ENCODE results near the gene CCM2.

The CCM2 gene

DNA sequence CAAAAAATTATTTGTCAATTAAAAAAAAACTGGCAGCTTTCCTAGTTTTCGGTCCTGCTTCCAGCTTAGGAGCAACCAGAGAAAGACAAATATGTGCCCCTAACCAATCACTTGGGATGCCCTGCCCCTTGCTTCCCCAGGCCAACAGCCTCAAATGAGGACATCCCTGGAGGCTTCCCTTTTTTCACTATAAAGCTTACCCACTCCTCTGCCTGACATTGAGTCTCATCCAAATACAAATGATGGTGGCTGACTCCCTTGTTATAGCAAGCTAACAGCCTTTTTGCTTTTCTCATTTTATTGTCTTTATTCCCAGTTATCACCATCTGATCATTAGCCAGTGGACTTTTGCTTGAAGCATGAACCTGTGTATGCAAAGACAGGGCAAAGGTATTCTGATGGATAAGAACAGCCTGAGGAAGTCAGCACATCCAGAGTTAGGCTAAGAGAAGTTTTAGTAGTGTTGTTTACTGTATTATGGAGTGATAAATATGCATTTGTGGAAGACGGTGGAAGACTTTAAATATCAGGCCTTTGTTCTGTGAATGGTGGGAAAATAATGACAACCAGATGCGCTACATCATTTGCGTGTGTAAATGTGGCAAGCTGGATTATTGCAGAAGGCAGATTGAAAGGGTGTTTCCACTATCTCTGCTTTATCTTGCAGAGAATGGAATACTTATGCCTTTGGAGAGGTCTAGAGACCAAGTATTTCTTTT, 1.7 kb upstream of the CCM2 start:
- peak overlapping the region; percentile 12 to 73 for H3K4me3 ChIP-seq (ENCODE audit: low read depth in 1 of 2, low read length in 2 of 2)
- no peaks in the 10 kb centered on the region for H3K9me3 ChIP-seq (ENCODE audit: control insufficient read depth in 1 of 2, low read length in 2 of 2)
- no peaks in the 10 kb centered on the region for H3K36me3 ChIP-seq (ENCODE audit: control insufficient read depth in 1 of 2, insufficient read depth in 2 of 2, low read length in 2 of 2)
- no peaks in the 10 kb centered on the region for H3K27me3 ChIP-seq (ENCODE audit: low read depth, low read length)
- H3K27ac ChIP-seq (ENCODE audit: low read length) = no peak overlapping the region
- peaks cover 7 to 18% of the 10 kb centered on the region in 2 donors for H3K4me1 ChIP-seq (ENCODE audit: control insufficient read depth in 1 of 2, insufficient read depth in 2 of 2, low read length in 2 of 2)

DNA sequence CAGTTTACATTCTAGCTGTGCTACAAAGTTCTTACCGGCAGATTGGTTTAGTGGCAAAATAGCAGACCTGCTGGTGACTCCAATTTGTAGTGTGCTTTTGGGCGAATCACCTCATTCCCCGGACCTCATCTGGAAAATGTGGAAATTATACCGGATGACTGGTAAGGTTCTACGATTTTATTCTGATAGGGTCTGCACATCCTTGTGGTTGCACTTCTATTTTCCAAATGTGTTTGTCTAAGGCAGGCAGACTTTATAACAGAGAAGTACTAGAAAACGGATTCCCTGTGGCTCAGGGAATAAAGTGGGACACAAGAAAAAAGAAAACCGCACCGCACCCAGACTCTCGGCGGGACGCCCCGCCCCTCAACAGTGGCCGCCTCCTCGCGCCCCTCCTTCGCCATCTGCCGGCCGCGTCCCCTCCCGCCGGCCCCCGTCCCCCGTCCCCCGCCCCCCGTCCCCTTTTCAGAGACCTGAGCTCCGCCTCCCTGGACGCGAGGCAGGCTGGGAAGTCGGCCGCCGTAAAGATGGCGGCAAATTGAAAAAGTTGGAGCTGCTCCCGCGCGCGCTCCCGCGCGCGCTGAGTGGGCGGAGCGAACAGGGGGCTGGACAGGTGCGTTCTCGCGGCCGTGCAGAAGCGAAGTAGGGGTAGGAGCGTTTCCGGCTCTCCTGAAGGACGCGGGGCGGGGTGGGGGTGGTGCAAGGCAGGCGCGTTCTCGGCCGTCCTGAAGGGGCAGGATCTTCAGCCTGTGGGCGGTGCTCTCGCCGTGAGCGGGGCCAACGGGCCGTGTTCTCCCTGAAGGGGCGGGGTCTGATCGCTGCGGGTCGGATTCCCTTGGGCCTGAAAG, 532 bp upstream of the CCM2 start:
- Histone ChIP-seq H3K27ac (ENCODE audit: low read length) (peak overlapping the region; percentile 90), H3K4me1 (ENCODE audit: control insufficient read depth in 1 of 2, insufficient read depth in 2 of 2, low read length in 2 of 2) (peaks cover 7 to 18% of the 10 kb centered on the region in 2 donors), H3K9me3 (ENCODE audit: control insufficient read depth in 1 of 2, low read length in 2 of 2) (no peaks in the 10 kb centered on the region), H3K4me3 (ENCODE audit: low read depth in 1 of 2, low read length in 2 of 2) (peak overlapping the region; percentile 73 to 86), H3K36me3 (ENCODE audit: control insufficient read depth in 1 of 2, insufficient read depth in 2 of 2, low read length in 2 of 2) (no peaks in the 10 kb centered on the region), H3K27me3 (ENCODE audit: low read depth, low read length) (no peaks in the 10 kb centered on the region)

DNA sequence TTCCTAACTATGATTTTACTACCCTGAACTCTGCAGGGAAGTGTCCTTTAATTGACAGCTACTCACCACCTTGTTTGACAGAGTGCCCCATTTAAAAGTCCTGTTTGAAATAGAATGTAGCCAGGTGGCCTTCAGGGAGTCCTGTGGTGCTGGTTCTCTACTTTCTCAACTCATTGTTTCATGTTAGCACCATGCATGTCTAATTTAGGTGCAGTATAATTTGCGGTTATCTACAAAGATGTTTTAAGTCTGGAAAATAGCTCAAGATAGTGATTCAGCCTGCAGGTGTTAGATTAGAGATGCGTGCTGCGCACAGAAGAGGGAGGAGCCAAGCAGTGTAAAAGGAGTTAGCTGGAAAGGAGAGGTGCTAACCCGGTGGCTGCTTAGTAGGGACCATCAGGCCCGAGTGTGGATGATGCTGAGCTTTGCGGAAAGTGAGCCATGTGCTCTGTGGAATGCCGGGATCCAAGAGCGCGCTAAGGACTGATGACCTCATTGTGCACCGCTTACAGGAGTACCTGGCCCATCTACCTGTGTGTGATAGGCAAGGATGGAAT, 1.2 kb downstream of the CCM2 start:
- Histone ChIP-seq H3K4me1 (ENCODE audit: control insufficient read depth in 1 of 2, insufficient read depth in 2 of 2, low read length in 2 of 2) (peaks cover 7 to 18% of the 10 kb centered on the region in 2 donors), H3K9me3 (ENCODE audit: control insufficient read depth in 1 of 2, low read length in 2 of 2) (no peaks in the 10 kb centered on the region), H3K27ac (ENCODE audit: low read length) (peak overlapping the region; percentile 83), H3K4me3 (ENCODE audit: low read depth in 1 of 2, low read length in 2 of 2) (peak overlapping the region; percentile 68 to 76), H3K27me3 (ENCODE audit: low read depth, low read length) (no peaks in the 10 kb centered on the region), H3K36me3 (ENCODE audit: control insufficient read depth in 1 of 2, insufficient read depth in 2 of 2, low read length in 2 of 2) (no peaks in the 10 kb centered on the region)

DNA sequence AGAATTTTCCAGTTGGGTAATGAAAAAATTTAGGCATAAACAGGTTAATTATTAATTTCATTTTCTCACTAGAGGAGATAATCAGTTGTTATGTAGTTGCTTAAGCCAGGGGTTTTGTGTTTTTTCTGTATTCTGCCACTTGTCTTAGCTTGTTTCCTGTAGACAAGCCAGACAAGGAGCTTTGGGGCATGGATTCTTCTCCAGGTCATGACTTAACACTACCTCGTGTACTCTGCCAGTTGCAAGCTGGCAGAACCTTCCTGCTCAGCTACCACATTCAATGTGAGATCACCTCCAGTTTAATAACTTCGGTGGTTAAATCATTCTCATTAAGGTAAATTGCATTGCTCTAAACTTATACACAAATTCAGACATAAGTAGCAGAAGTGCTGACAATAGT, 1.8 kb downstream of the CCM2 start:
- Histone ChIP-seq H3K36me3 (ENCODE audit: control insufficient read depth in 1 of 2, insufficient read depth in 2 of 2, low read length in 2 of 2) (peaks cover 0 to 4% of the 10 kb centered on the region in 2 donors), H3K4me3 (ENCODE audit: low read depth in 1 of 2, low read length in 2 of 2) (peak overlapping the region; percentile 68 to 76), H3K27ac (ENCODE audit: low read length) (no peak overlapping the region), H3K9me3 (ENCODE audit: control insufficient read depth in 1 of 2, low read length in 2 of 2) (no peaks in the 10 kb centered on the region), H3K4me1 (ENCODE audit: control insufficient read depth in 1 of 2, insufficient read depth in 2 of 2, low read length in 2 of 2) (peaks cover 7 to 18% of the 10 kb centered on the region in 2 donors), H3K27me3 (ENCODE audit: low read depth, low read length) (no peaks in the 10 kb centered on the region)

DNA sequence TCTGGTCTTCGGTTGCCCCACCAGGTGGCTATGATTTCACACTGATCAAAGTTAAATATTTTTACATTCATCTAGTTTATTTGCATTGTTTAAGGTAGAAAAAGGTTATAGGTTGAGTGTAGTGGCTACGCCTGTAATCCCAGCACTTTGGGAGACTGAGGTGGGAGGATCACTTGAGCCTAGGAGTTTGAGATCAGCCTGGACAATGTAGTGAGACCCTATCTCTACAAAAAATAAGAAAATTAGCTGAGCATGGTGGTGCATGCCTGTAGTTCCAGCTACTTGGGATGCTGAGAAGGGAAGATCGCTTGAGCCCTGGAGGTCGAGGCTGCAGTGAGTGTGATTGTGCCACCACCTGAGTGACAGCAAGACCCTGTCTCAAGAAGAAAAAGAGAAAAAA, 3.8 kb downstream of the CCM2 start:
- H3K36me3 ChIP-seq (ENCODE audit: control insufficient read depth in 1 of 2, insufficient read depth in 2 of 2, low read length in 2 of 2) = peaks cover 0 to 4% of the 10 kb centered on the region in 2 donors
- peaks cover 3 to 18% of the 10 kb centered on the region in 2 donors for H3K4me1 ChIP-seq (ENCODE audit: control insufficient read depth in 1 of 2, insufficient read depth in 2 of 2, low read length in 2 of 2)
- H3K27me3 ChIP-seq (ENCODE audit: low read depth, low read length) = no peaks in the 10 kb centered on the region
- no peaks in the 10 kb centered on the region for H3K9me3 ChIP-seq (ENCODE audit: control insufficient read depth in 1 of 2, low read length in 2 of 2)
- no peak overlapping the region for H3K27ac ChIP-seq (ENCODE audit: low read length)
- no peak overlapping the region for H3K4me3 ChIP-seq (ENCODE audit: low read depth in 1 of 2, low read length in 2 of 2)

DNA sequence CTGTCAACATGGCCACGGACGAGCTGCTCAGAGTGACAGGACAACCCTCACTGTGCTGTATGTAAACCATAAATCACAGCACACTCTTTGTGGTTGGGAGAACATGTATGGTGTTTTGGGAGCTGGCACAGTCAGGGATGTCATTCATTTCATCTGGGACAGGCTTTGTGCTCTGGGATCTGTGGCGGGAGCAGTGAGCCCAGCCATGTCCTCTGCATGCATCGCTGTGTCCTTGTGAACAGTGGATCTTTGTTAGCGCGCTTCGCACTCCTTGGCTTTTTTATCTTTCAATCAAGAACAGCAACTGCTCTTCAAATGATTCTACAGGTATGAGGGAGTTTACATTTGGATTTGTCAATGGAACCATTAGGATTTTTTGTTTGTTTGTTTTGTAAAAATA, 7.1 kb downstream of the CCM2 start:
- H3K27me3 ChIP-seq (ENCODE audit: low read depth, low read length) = no peaks in the 10 kb centered on the region
- H3K27ac ChIP-seq (ENCODE audit: low read length) = no peak overlapping the region
- peaks cover 0 to 5% of the 10 kb centered on the region in 2 donors for H3K4me1 ChIP-seq (ENCODE audit: control insufficient read depth in 1 of 2, insufficient read depth in 2 of 2, low read length in 2 of 2)
- no peaks in the 10 kb centered on the region for H3K9me3 ChIP-seq (ENCODE audit: control insufficient read depth in 1 of 2, low read length in 2 of 2)
- peaks cover 0 to 4% of the 10 kb centered on the region in 2 donors for H3K36me3 ChIP-seq (ENCODE audit: control insufficient read depth in 1 of 2, insufficient read depth in 2 of 2, low read length in 2 of 2)
- H3K4me3 ChIP-seq (ENCODE audit: low read depth in 1 of 2, low read length in 2 of 2) = no peak overlapping the region

DNA sequence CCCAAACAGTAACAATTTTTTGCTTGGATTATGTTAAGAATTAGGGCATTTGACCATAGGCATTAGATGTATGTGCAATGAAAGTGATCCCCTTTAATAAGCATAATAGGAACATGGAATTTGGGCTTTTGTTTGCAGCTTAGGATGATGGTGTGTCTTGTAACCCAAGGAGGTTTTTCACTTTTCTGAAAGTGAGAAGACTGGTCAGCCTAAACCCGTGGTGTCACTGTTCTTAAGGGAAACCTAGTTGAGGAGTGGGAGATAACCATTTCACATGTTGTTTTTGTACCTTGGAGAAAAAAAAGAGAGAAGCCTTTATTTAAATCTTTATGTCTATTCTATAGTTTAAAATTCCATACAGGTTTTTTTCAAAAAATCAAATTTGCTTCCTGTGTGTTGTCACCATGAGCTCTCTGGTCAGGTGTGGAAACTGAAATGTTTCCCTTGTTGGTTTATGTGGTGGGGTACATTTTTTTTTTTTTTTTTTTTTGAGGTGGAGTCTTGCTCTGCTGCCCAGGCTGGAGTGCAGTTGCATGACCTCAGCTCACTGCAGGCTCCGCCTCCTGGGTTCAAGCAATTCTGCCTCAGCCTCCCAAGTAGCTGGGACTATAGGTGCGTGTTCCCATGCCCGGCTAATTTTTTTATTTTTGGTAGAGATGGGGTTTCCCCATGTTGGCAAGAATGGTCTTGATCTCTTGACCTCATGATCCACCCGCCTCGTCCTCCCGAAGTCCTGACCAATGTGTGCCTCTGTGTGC, 7.7 kb downstream of the CCM2 start:
- no peaks in the 10 kb centered on the region for H3K4me1 ChIP-seq (ENCODE audit: control insufficient read depth in 1 of 2, insufficient read depth in 2 of 2, low read length in 2 of 2)
- peaks cover 0 to 4% of the 10 kb centered on the region in 2 donors for H3K36me3 ChIP-seq (ENCODE audit: control insufficient read depth in 1 of 2, insufficient read depth in 2 of 2, low read length in 2 of 2)
- H3K9me3 ChIP-seq (ENCODE audit: control insufficient read depth in 1 of 2, low read length in 2 of 2) = no peaks in the 10 kb centered on the region
- H3K27ac ChIP-seq (ENCODE audit: low read length) = no peak overlapping the region
- no peaks in the 10 kb centered on the region for H3K27me3 ChIP-seq (ENCODE audit: low read depth, low read length)
- H3K4me3 ChIP-seq (ENCODE audit: low read depth in 1 of 2, low read length in 2 of 2) = no peak overlapping the region

DNA sequence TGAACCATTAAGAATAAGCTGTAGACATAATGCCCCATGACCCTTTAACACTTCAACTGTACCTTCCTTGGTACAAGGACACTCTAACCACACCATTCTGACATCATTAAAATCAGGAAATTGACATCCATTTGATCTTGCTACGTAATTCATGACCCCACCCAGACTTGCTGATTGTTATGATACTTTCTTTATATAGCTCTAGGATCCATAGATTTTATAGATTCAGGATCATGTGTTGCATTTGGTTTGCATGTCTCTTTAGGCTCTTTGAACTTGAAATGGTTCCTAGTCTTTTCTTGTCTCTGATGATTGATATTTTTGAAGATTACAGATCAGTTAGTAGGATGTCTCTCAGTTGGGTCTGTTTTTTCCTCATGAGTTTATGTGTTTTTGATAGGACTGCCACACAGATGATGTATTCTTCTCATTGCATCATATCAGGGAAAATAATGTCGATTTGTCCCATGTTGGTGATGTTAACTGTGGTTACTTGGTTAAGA, 13.5 kb downstream of the CCM2 start:
- Histone ChIP-seq H3K4me3 (ENCODE audit: low read depth in 1 of 2, low read length in 2 of 2) (no peak overlapping the region), H3K4me1 (ENCODE audit: control insufficient read depth in 1 of 2, insufficient read depth in 2 of 2, low read length in 2 of 2) (peaks cover 0 to 3% of the 10 kb centered on the region in 2 donors), H3K9me3 (ENCODE audit: control insufficient read depth in 1 of 2, low read length in 2 of 2) (no peaks in the 10 kb centered on the region), H3K27me3 (ENCODE audit: low read depth, low read length) (no peaks in the 10 kb centered on the region), H3K36me3 (ENCODE audit: control insufficient read depth in 1 of 2, insufficient read depth in 2 of 2, low read length in 2 of 2) (no peaks in the 10 kb centered on the region), H3K27ac (ENCODE audit: low read length) (no peak overlapping the region)

DNA sequence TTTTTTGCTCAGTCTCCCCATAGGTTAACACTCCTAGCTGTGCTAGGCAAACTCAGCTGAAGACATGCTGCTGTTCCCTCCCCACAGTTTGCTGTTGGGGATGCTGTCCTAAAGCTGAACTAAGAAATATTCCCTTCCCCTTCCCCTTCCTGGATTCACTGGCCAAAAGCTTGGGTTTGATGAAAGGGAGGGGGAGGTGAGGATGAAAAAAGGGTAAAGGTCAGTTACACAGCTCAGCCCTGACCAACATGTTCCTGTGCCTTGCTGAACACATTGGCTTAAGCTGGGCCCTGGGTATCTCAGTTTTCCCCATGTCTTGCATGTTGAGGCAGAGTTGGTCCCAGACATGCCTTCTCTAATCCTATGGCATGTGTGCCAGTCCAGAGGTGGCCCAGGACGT, 15.3 kb downstream of the CCM2 start:
- H3K36me3 ChIP-seq (ENCODE audit: control insufficient read depth in 1 of 2, insufficient read depth in 2 of 2, low read length in 2 of 2) = peaks cover 0 to 6% of the 10 kb centered on the region in 2 donors
- H3K4me1 ChIP-seq (ENCODE audit: control insufficient read depth in 1 of 2, insufficient read depth in 2 of 2, low read length in 2 of 2) = peaks cover 0 to 3% of the 10 kb centered on the region in 2 donors

DNA sequence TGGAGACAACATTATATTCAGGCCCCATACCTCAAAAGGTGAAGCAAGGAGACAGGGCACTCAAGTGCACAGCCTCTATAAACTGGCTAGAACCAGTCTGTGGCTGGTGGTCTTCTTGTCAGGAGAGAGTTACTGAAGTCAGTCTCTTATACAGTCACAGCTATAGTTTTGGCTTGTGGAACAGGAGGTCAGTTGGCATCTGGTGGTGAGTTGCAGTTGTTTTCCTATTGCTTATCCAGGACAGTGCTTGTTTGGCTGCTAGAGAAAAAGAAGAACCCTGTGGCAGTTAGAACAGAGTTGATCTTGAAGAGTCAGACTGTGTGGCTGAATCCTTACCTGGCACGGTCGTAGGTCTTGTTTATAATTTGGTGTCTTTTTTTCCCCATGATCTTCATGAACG, 17.3 kb downstream of the CCM2 start:
- no peaks in the 10 kb centered on the region for H3K9me3 ChIP-seq (ENCODE audit: control insufficient read depth in 1 of 2, low read length in 2 of 2)
- H3K4me3 ChIP-seq (ENCODE audit: low read depth in 1 of 2, low read length in 2 of 2) = no peak overlapping the region
- peaks cover 0 to 3% of the 10 kb centered on the region in 2 donors for H3K4me1 ChIP-seq (ENCODE audit: control insufficient read depth in 1 of 2, insufficient read depth in 2 of 2, low read length in 2 of 2)
- H3K27me3 ChIP-seq (ENCODE audit: low read depth, low read length) = no peaks in the 10 kb centered on the region
- H3K27ac ChIP-seq (ENCODE audit: low read length) = no peak overlapping the region
- H3K36me3 ChIP-seq (ENCODE audit: control insufficient read depth in 1 of 2, insufficient read depth in 2 of 2, low read length in 2 of 2) = peaks cover 0 to 6% of the 10 kb centered on the region in 2 donors

More for the DNA sequence above, 15.3 kb downstream of the CCM2 start:
- Histone ChIP-seq H3K9me3 (ENCODE audit: control insufficient read depth in 1 of 2, low read length in 2 of 2) (no peaks in the 10 kb centered on the region), H3K27me3 (ENCODE audit: low read depth, low read length) (no peaks in the 10 kb centered on the region), H3K27ac (ENCODE audit: low read length) (no peak overlapping the region), H3K4me3 (ENCODE audit: low read depth in 1 of 2, low read length in 2 of 2) (no peak overlapping the region)
